Loucy (cell line): ENCODE measurements around the gene PHYKPL.

Source experiments
- H2AFZ ChIP-seq: fragments of 200-600 bp; sonication (generic); 2 replicates; pipeline ENCODE4 v1.6.0; 2016; ENCODE audit warnings: antibody characterized with exemption, mild to moderate bottlenecking, low read length, moderate library complexity
- H3F3A ChIP-seq: fragments of 200-600 bp; 2 replicates; pipeline ENCODE4 v1.6.0; 2016; ENCODE audit warnings: antibody characterized with exemption, low read depth, mild to moderate bottlenecking
- H3K27me3 ChIP-seq: fragments of 200-600 bp; sonication (generic); 2 replicates; pipeline ENCODE4 v1.6.1; 2014; ENCODE audit warnings: low read length, mild to moderate bottlenecking; ENCODE audit not compliant: insufficient read depth, poor library complexity, severe bottlenecking
- H3K36me3 ChIP-seq: fragments of 200-600 bp; sonication (generic); 2 replicates; pipeline ENCODE4 v1.6.1; 2016; ENCODE audit warnings: low read length; ENCODE audit not compliant: insufficient read depth
- H3K4me1 ChIP-seq: fragments of 200-600 bp; sonication (generic); 2 replicates; pipeline ENCODE4 v1.5.1; 2014; ENCODE audit warnings: low read length, mild to moderate bottlenecking; ENCODE audit not compliant: insufficient read depth, poor library complexity, severe bottlenecking
- H3K4me2 ChIP-seq: fragments of 200-600 bp; sonication (generic); 2 replicates; pipeline ENCODE4 v1.6.0; 2014; ENCODE audit warnings: antibody characterized with exemption, low read length, low read depth, mild to moderate bottlenecking; ENCODE audit not compliant: poor library complexity, severe bottlenecking
- H3K4me3 ChIP-seq: fragments of 200-600 bp; sonication (generic); 2 replicates; pipeline ENCODE4 v1.5.1; 2014; ENCODE audit warnings: low read length, mild to moderate bottlenecking, mixed read lengths; ENCODE audit not compliant: poor library complexity, severe bottlenecking
- H3K79me2 ChIP-seq: fragments of 200-600 bp; sonication (generic); 2 replicates; pipeline ENCODE4 v1.6.1; 2014; ENCODE audit warnings: low read length; ENCODE audit not compliant: insufficient read depth
- H3K9ac ChIP-seq: fragments of 200-600 bp; sonication (generic); 2 replicates; pipeline ENCODE4 v1.6.0; 2014; ENCODE audit warnings: mild to moderate bottlenecking, low read depth, low read length, moderate library complexity; ENCODE audit not compliant: poor library complexity, severe bottlenecking
- H3K9me2 ChIP-seq: fragments of 200-600 bp; sonication (generic); replicated peaks from 2 replicates; pipeline ENCODE4 v1.6.1; 2016; ENCODE audit warnings: low read depth, low read length, mixed read lengths
- H3K9me3 ChIP-seq: fragments of 200-600 bp; sonication (generic); 2 replicates; pipeline ENCODE4 v1.6.1; 2014; ENCODE audit warnings: mild to moderate bottlenecking, antibody characterized with exemption, low read length, low read depth; ENCODE audit not compliant: insufficient read depth
- H4K20me1 ChIP-seq: fragments of 200-600 bp; sonication (generic); 2 replicates; pipeline ENCODE4 v1.6.0; 2014; ENCODE audit warnings: antibody characterized with exemption, low read length, mild to moderate bottlenecking; ENCODE audit not compliant: insufficient read depth, poor library complexity, severe bottlenecking
- CTCF ChIP-seq: fragments of 200-600 bp; sonication (generic); conservative IDR thresholded peaks from 2 replicates; pipeline ENCODE4 v1.5.1; 2014; ENCODE audit warnings: mild to moderate bottlenecking, antibody characterized with exemption, low read length
- EZH2phosphoT487 ChIP-seq: fragments of 200-600 bp; IDR thresholded peaks from 2 replicates; pipeline ENCODE4 v1.6.1; 2018; ENCODE audit warnings: antibody characterized with exemption, mild to moderate bottlenecking, moderate library complexity, borderline replicate concordance

Gene PHYKPL

GRCh38 chr5:178234750-178235587 lies 2.4 kb upstream of the PHYKPL start:
- peaks cover 25% of the 10 kb centered on the region for H3K4me1 ChIP-seq
- H3K79me2 ChIP-seq = peaks cover 21% of the 10 kb centered on the region
- H3K4me3 ChIP-seq = no peak overlapping the region
- no peak overlapping the region for H3K9ac ChIP-seq
- no peaks in the 10 kb centered on the region for H3K9me2 ChIP-seq
- H3K4me2 ChIP-seq = peak overlapping the region; percentile 42
- H3K27me3 ChIP-seq = no peaks in the 10 kb centered on the region
- no peaks in the 10 kb centered on the region for H3K9me3 ChIP-seq
- H4K20me1 ChIP-seq = peaks cover 17% of the 10 kb centered on the region
- no peaks in the 10 kb centered on the region for H3F3A ChIP-seq
- peak overlapping the region; percentile 77; the same call in 1 of the 2 replicates for H2AFZ ChIP-seq
- no peaks in the 10 kb centered on the region for H3K36me3 ChIP-seq
- TF ChIP-seq EZH2phosphoT487 (no peak), CTCF (peak; percentile 67)

GRCh38 chr5:178234121-178234749 lies 1.6 kb upstream of the PHYKPL start:
- Histone ChIP-seq H3K4me1 (peaks cover 25% of the 10 kb centered on the region), H3F3A (no peaks in the 10 kb centered on the region), H3K79me2 (peaks cover 26% of the 10 kb centered on the region), H3K9ac (no peak overlapping the region), H3K9me3 (no peaks in the 10 kb centered on the region), H3K36me3 (no peaks in the 10 kb centered on the region; the same call in 1 of the 2 replicates), H2AFZ (no peak overlapping the region), H3K9me2 (no peaks in the 10 kb centered on the region), H4K20me1 (peaks cover 17% of the 10 kb centered on the region), H3K27me3 (no peaks in the 10 kb centered on the region), H3K4me2 (peak overlapping the region; percentile 42), H3K4me3 (no peak overlapping the region)
- TF ChIP-seq EZH2phosphoT487 = no peak
- no peak for TF ChIP-seq CTCF

- H4K20me1 ChIP-seq = peaks cover 17% of the 10 kb centered on the region
- no peaks in the 10 kb centered on the region; the same call in 1 of the 2 replicates for H3K36me3 ChIP-seq
- no peaks in the 10 kb centered on the region for H3K9me3 ChIP-seq
- H3K4me1 ChIP-seq = peaks cover 12% of the 10 kb centered on the region
- H3K4me3 ChIP-seq = peak overlapping the region; percentile 88
- TF ChIP-seq CTCF = no peak
- TF ChIP-seq EZH2phosphoT487 = no peak
- H3K79me2 ChIP-seq = peaks cover 26% of the 10 kb centered on the region
- no peaks in the 10 kb centered on the region for H3F3A ChIP-seq
- H3K4me2 ChIP-seq = peak overlapping the region; percentile 82
- H3K9me2 ChIP-seq = no peaks in the 10 kb centered on the region
- peak overlapping the region; percentile 83 for H3K9ac ChIP-seq
- H2AFZ ChIP-seq = peak overlapping the region; percentile 91
- no peaks in the 10 kb centered on the region for H3K27me3 ChIP-seq
These were observed 373 bp upstream of the PHYKPL start for GRCh38 chr5:178232920-178233429.
